ENCODE data around the gene HOXA9. TPM values are rescaled to one million over a fixed set of nuclear protein-coding genes. Genes with fewer than 3 reads are reported as not detected.

The HOXA9 gene
- total and polyA plus RNA-seq, 10 of the 15 experiments (the other 5 are each of a cell fraction or from before 2014, with no cell fraction given): not detected

DNA sequence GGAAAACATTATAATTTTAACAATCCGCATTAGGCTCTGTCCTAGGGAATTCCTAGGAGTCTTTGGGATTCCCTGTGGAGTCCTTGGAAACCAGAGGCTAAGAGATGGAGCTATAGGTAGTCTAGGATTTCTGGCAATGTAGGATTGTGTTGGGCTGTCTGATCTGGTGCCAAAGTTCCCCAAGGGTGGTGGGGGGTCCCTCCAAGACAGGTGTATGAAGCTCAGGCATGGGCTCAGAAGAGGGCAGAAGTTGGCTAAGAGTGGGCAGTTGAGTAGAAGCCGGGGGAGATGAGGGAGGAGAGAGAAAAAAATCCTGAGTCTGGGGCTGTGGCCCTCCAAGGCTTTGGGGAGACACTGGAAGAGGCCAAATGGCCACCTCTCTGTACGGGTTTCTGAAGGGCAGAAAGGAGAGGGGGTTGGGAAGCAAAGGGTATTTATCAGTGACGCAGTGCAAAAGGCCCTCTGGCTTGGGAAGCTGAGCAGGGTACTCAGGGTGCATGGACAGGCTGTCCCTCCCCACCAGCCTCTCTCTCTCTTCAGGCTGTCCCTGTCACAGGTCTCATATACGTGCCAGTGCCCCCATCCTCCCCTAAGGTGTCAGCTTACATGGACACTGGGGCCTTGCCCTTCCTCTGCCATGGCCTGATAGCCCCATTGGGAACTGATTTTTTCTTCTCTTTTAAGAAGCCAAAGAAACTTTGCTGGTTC, 18.7 kb downstream of the HOXA9 start:
- DNase-seq (ENCODE audit: low read depth, low spot score) (no peak), FAIRE-seq (no peak), ATAC-seq (no peak)
- no TSS peak for BruUV-seq (replicated peaks)
- ChIA-PET POLR2A (no interaction called here), RAD21 (ENCODE audit: unreplicated experiment) (no interaction called here), CTCF (interaction anchor here (1.1 kb wide), 1 partner anchor 12 kb away, joined by 3 read pairs; no protein-coding TSS in a partner anchor), SMC1A (ENCODE audit: uncharacterized antibody, unreplicated experiment) (interaction anchor here (0.6 kb wide), 1 partner anchor 12 kb away, joined by 4 read pairs; no protein-coding TSS in a partner anchor)
- H3K27ac ChIP-seq (ENCODE audit: control insufficient read depth, insufficient read depth): no peak overlapping the region
- H3K27me3 ChIP-seq (replicated peaks in 1 of 2; ENCODE audit: control insufficient read depth in 2 of 2, insufficient read depth in 2 of 2, low read length in 1 of 2): peaks cover 8 to 30% of the 10 kb centered on the region in 2 experiments
- TF ChIP-seq NBN (IDR thresholded peaks at IDR 0.05) (no peak), RUNX3 (IDR thresholded peaks at IDR 0.05; ENCODE audit: low read length) (no peak), ATF7 (IDR thresholded peaks at IDR 0.05; ENCODE audit: low read depth) (no peak), ZNF274 (IDR thresholded peaks at IDR 0.05; ENCODE audit: insufficient read depth, insufficient read length) (no peak), ZNF24 (IDR thresholded peaks at IDR 0.05) (no peak), KLF5 (IDR thresholded peaks at IDR 0.05; ENCODE audit: partially characterized antibody) (no peak), SP1 (IDR thresholded peaks at IDR 0.05; ENCODE audit: low read depth, low read length) (no peak), SPI1 (IDR thresholded peaks at IDR 0.05; ENCODE audit: borderline replicate concordance, insufficient read depth, low read depth, low read length) (no peak), RB1 (IDR thresholded peaks at IDR 0.05; ENCODE audit: borderline replicate concordance) (no peak)
- TF ChIP-seq, protein P1, sequence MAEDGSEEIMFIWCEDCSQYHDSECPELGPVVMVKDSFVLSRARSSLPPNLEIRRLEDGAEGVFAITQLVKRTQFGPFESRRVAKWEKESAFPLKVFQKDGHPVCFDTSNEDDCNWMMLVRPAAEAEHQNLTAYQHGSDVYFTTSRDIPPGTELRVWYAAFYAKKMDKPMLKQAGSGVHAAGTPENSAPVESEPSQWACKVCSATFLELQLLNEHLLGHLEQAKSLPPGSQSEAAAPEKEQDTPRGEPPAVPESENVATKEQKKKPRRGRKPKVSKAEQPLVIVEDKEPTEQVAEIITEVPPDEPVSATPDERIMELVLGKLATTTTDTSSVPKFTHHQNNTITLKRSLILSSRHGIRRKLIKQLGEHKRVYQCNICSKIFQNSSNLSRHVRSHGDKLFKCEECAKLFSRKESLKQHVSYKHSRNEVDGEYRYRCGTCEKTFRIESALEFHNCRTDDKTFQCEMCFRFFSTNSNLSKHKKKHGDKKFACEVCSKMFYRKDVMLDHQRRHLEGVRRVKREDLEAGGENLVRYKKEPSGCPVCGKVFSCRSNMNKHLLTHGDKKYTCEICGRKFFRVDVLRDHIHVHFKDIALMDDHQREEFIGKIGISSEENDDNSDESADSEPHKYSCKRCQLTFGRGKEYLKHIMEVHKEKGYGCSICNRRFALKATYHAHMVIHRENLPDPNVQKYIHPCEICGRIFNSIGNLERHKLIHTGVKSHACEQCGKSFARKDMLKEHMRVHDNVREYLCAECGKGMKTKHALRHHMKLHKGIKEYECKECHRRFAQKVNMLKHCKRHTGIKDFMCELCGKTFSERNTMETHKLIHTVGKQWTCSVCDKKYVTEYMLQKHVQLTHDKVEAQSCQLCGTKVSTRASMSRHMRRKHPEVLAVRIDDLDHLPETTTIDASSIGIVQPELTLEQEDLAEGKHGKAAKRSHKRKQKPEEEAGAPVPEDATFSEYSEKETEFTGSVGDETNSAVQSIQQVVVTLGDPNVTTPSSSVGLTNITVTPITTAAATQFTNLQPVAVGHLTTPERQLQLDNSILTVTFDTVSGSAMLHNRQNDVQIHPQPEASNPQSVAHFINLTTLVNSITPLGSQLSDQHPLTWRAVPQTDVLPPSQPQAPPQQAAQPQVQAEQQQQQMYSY (CRISPR knock-in tag; IDR thresholded peaks at IDR 0.05): no peak
- TF ChIP-seq, protein P2, sequence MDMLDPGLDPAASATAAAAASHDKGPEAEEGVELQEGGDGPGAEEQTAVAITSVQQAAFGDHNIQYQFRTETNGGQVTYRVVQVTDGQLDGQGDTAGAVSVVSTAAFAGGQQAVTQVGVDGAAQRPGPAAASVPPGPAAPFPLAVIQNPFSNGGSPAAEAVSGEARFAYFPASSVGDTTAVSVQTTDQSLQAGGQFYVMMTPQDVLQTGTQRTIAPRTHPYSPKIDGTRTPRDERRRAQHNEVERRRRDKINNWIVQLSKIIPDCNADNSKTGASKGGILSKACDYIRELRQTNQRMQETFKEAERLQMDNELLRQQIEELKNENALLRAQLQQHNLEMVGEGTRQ (IDR thresholded peaks at IDR 0.05; ENCODE audit: borderline replicate concordance, low read depth, low read length): no peak
- TF ChIP-seq, protein P3, sequence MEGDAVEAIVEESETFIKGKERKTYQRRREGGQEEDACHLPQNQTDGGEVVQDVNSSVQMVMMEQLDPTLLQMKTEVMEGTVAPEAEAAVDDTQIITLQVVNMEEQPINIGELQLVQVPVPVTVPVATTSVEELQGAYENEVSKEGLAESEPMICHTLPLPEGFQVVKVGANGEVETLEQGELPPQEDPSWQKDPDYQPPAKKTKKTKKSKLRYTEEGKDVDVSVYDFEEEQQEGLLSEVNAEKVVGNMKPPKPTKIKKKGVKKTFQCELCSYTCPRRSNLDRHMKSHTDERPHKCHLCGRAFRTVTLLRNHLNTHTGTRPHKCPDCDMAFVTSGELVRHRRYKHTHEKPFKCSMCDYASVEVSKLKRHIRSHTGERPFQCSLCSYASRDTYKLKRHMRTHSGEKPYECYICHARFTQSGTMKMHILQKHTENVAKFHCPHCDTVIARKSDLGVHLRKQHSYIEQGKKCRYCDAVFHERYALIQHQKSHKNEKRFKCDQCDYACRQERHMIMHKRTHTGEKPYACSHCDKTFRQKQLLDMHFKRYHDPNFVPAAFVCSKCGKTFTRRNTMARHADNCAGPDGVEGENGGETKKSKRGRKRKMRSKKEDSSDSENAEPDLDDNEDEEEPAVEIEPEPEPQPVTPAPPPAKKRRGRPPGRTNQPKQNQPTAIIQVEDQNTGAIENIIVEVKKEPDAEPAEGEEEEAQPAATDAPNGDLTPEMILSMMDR (IDR thresholded peaks at IDR 0.05 in 2 of 3, conservative IDR thresholded peaks at IDR 0.05 in 1 of 3; ENCODE audit: control insufficient read depth in 2 of 3, extremely low read depth in 1 of 3, insufficient read depth in 1 of 3, low read depth in 3 of 3, low read length in 3 of 3): no peak
- no peak overlapping the region for H3K4me2 ChIP-seq (ENCODE audit: control insufficient read depth, insufficient read depth)
- in situ Hi-C loops (cut with MboI) (no loop called here), intact Hi-C loops (cut with micrococcal nuclease; ENCODE audit: unreplicated experiment) (no loop called here)
- 30% methylated on average over 4 of the region's 5 CpGs for WGBS (ENCODE audit: insufficient coverage, insufficient replicate concordance, low lambda C conversion rate, missing lambda C conversion rate)
- no peak overlapping the region for H2AFZ ChIP-seq (ENCODE audit: control insufficient read depth, low read depth, low read length)
- H3K9me3 ChIP-seq (replicated peaks; ENCODE audit: control insufficient read depth, insufficient read depth, low read length): no peaks in the 10 kb centered on the region; the same call in 2 of the 3 replicates
- no peak overlapping the region for H3K4me3 ChIP-seq
- H4K20me1 ChIP-seq (ENCODE audit: control insufficient read depth, insufficient read depth): no peaks in the 10 kb centered on the region
- no peak overlapping the region for H3K9ac ChIP-seq (ENCODE audit: control insufficient read depth, insufficient read depth, low read length)
- no peaks in the 10 kb centered on the region; the same call in 1 of the 2 replicates for H3K4me1 ChIP-seq (ENCODE audit: control insufficient read depth, insufficient read depth, low read length)
- no peaks in the 10 kb centered on the region for H3K36me3 ChIP-seq (ENCODE audit: control insufficient read depth in 2 of 2, insufficient read depth in 2 of 2, low read length in 1 of 2)
- no peaks in the 10 kb centered on the region for H3K79me2 ChIP-seq (ENCODE audit: control insufficient read depth, insufficient read depth, low read length)

Measured in GM12878 (cell line).